Bronchial epithelial cell (primary cell): Measurements from ENCODE around the gene ARFGAP1. TPM values are rescaled to one million over a fixed set of nuclear protein-coding genes. Genes with fewer than 3 reads are reported as not detected.
"Not testable (repeated sequence)": the region's sequence is repeated elsewhere in the genome, so short reads cannot be mapped to it uniquely, and the experiment has no call there.

Source experiments
- DNase-seq: peaks from one replicate; pipeline ENCODE4 v3.0.0-alpha.2; 2010; ENCODE audit warnings: low read depth
- FAIRE-seq: peaks from 2 replicates; lab custom pipeline; 2011; peaks lifted over from hg19 to GRCh38; lab: Jason Lieb, UNC
- H3K27me3 ChIP-seq: 2 replicates; pipeline ENCODE4 v1.5.1; 2011; ENCODE audit warnings: low read length; ENCODE audit not compliant: control insufficient read depth, insufficient read depth
- H3K36me3 ChIP-seq: 2 replicates; pipeline ENCODE4 v1.5.1; 2011; ENCODE audit warnings: low read length; ENCODE audit not compliant: control insufficient read depth, insufficient read depth
- H3K4me3 ChIP-seq: 2 replicates; pipeline ENCODE4 v1.5.1; 2011; ENCODE audit warnings: mild to moderate bottlenecking, low read depth, low read length, control low read depth
- total RNA-seq: library from RNA; depleted of rRNA; stranded (reverse); fragments of >200 nt; gene quantifications from 2 replicates; pipeline ENCODE4 v1.2.1, GENCODE V29; 2014
- TF ChIP-seq, protein P1 (sequence below): IDR thresholded peaks from 2 replicates; pipeline ENCODE4 v1.5.1; 2011; ENCODE audit warnings: mild to moderate bottlenecking, moderate library complexity, low read length, control low read depth, inconsistent platforms; ENCODE audit not compliant: insufficient read depth, severe bottlenecking

ARFGAP1 gene
- total RNA-seq, 1 donor from 2014 or later, result 49.2 TPM

DNA sequence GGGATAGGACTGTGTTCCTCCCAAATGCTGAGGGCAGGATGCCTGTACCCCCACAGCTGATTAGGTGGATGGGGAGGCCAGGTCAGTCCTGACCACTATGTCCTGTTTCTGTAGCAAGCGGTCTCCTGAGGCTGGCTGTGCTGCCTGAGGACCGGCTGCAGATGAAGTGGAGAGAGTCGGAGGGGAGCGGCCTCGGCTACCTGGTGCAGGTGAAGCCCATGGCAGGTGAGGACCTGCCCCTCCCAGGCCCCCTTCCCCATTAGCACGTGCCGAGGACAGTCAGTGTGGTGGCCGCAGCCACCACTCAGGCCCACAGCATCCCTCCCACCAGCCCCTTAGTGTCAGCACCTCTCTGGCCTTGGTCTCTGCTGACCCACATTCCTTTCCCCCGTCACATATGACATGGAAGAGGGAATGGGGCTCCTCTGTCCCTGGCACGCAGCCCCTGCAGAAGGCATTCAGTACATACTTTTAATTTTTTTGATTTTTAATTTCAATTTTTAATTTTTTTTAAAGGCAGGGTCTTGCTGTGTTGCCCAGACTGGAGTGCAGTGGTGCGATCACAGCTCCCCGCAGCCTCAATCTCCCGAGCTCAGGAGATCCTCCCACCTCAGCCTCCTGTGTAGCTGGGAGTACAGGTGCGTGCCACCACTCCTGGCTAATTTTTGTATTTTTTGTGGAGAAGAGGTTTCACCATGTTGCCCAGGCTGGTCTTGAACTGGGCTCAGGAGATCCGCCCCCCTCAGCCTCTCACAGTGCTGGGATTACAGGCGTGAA lies 25.4 kb downstream of the ARFGAP1 start:
- Histone ChIP-seq H3K4me3 (no peak overlapping the region), H3K27me3 (peaks cover 9% of the 10 kb centered on the region), H3K36me3 (no peaks in the 10 kb centered on the region)
- DNase-seq (no peak), FAIRE-seq (no peak)
- TF ChIP-seq, protein P1, sequence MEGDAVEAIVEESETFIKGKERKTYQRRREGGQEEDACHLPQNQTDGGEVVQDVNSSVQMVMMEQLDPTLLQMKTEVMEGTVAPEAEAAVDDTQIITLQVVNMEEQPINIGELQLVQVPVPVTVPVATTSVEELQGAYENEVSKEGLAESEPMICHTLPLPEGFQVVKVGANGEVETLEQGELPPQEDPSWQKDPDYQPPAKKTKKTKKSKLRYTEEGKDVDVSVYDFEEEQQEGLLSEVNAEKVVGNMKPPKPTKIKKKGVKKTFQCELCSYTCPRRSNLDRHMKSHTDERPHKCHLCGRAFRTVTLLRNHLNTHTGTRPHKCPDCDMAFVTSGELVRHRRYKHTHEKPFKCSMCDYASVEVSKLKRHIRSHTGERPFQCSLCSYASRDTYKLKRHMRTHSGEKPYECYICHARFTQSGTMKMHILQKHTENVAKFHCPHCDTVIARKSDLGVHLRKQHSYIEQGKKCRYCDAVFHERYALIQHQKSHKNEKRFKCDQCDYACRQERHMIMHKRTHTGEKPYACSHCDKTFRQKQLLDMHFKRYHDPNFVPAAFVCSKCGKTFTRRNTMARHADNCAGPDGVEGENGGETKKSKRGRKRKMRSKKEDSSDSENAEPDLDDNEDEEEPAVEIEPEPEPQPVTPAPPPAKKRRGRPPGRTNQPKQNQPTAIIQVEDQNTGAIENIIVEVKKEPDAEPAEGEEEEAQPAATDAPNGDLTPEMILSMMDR, result no peak

DNA sequence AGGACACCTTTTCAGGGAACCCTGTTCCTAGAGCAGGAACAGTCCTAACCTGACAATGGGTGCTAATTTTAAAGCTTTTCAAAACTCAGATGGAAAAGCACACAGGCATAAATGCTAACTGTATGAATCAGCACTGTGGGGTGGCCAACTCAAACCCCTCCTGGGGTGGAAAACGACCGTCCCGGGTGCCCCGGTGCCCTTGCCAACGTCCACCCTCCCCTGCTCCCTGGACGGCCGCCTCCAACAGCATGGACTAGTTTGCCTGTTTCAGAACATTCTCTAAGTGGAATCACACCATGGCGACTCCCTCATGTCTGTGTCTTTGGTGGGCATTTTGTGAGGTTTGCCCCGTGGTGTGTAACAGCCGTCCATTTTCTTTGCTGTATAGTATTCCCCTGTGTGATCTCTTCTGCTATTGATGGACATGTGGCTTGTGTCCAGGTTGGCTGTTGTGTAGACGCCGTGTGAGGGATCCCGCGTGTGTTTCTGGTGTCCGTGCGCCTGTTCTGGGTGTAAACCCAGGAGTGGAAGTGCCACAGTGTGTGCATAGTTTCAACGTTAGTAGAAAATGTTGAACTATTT lies 26.2 kb downstream of the ARFGAP1 start:
- H3K36me3 ChIP-seq, result no peaks in the 10 kb centered on the region
- H3K4me3 ChIP-seq, result no peak overlapping the region
- DNase-seq (no peak), FAIRE-seq (no peak)
- TF ChIP-seq, protein P1, result no peak
- H3K27me3 ChIP-seq, result peaks cover 9% of the 10 kb centered on the region

DNA sequence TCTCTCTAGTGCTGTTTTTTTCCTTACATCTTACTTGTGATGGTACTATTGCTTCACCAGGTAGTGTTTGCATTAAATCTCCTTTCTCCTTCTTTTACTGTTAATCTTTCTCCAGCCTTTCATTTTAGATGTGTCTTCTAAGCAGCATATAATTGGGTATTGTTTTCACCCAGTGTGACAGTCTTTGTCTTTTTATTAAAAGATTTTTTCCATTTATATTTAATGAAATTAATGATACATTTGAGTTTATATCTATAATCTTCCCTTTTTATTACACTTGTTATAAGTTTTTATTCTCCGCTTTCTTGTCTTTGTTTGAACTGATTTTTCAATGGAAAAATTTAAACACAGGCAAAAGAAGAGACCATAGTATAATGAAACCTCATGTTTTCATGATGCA lies 29.1 kb downstream of the ARFGAP1 start:
- TF ChIP-seq, protein P1, result no peak
- DNase-seq, result no peak
- peaks cover 4% of the 10 kb centered on the region for H3K27me3 ChIP-seq
- H3K36me3 ChIP-seq, result no peaks in the 10 kb centered on the region
- FAIRE-seq, result no peak
- H3K4me3 ChIP-seq, result no peak overlapping the region

DNA sequence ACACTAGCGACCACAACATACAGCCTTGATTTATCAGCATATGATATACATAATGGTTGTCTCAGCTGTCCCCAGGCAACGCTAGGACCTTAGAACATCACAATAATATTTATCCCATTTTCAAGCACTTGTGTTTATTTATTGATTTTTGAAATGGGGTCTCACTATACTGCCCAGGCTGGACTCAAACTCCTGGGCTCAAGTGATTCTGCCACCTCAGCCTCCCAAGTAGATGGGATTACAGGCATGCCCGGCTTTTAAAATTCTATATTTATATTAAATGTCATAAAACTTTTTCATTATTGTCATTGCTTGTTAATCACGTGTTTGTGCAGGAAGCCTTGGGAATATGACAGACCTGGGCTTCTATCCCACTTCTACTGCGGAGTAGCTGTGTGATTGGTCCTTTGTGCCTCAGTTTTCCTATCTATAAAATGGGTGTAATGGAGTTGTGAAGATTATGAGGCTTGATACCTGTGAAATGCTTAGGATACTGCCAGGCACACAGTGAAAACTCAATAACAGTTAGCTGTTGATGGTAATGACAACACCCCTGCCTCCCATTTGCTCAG lies 30.6 kb downstream of the ARFGAP1 start:
- TF ChIP-seq, protein P1, result no peak
- peaks cover 6% of the 10 kb centered on the region for H3K27me3 ChIP-seq
- no peak overlapping the region for H3K4me3 ChIP-seq
- H3K36me3 ChIP-seq, result no peaks in the 10 kb centered on the region
- no peak for DNase-seq
- no peak for FAIRE-seq

DNA sequence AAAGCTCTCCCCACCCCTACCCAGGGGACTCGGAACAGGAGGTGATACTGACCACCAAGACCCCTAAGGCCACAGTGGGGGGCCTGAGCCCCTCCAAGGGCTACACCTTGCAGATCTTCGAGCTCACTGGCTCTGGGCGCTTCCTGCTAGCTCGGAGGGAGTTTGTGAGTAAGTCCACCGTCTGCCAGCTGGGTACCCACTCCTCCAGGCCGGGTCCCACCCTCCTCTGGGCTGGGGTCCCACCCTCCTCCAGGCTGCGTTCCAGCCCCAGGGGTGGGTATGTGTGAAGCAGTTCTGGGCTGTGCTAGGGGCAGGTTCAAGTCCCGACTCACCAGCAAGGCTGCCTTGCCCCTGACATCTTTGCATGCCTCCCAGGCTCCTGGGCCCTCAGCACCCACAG lies 32.8 kb downstream of the ARFGAP1 start:
- DNase-seq, result no peak
- Histone ChIP-seq H3K4me3 (no peak overlapping the region), H3K27me3 (peaks cover 7% of the 10 kb centered on the region), H3K36me3 (no peaks in the 10 kb centered on the region)
- no peak for FAIRE-seq
- TF ChIP-seq, protein P1, result no peak

DNA sequence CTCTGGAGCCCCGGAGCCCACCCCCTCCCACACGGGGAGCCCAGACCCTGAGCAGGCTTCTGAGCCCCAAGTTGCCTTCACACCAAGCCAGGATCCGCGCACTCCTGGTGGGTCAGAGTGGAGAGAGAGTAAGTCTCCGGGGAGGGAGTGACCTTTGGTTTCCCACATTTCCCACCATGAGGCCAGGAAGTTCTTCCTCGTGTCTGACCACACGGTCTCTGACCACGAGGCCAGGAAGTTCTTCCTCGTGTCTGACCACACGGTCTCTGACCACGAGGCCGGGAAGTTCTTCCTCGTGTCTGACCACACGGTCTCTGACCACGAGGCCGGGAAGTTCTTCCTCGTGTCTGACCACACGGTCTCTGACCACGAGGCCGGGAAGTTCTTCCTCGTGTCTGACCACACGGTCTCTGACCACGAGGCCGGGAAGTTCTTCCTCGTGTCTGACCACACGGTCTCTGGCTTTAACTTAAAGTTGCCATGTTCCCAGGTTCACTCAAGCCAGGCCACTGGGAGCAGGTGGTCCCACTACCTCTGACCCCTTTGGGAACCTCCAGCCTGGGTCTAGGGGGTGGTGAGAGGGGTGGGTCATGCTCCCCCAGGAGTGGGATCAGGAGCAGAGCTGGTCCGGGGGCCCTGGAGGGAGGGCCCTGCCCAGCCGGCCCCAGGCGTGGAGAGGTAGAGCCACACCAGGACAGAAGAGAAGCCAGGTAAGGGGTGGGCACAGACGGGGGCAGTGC lies 33.5 kb downstream of the ARFGAP1 start:
- H3K27me3 ChIP-seq, DNase-seq, H3K36me3 ChIP-seq, H3K4me3 ChIP-seq, FAIRE-seq: not testable (repeated sequence)
